Activated gamma-delta T cell (primary cell): ENCODE results near the gene MFAP4.

Source experiments
- DNase-seq: peaks from one replicate; lab custom pipeline; 2025; lab: John Stamatoyannopoulos, UW

MFAP4 gene

GRCh38 chr17:19348081-19348650 lies 38.8 kb downstream of the MFAP4 start:
- no peak for DNase-seq

- DNase-seq, result no peak
Measured at GRCh38 chr17:19347323-19348080, 39.5 kb downstream of the MFAP4 start.

GRCh38 chr17:19346351-19347255 lies 40.4 kb downstream of the MFAP4 start:
- DNase-seq, result no peak

- no peak for DNase-seq
Measured at GRCh38 chr17:19345486-19346350, 41.3 kb downstream of the MFAP4 start.

GRCh38 chr17:19345067-19345460 lies 41.9 kb downstream of the MFAP4 start:
- no peak for DNase-seq

GRCh38 chr17:19344311-19345066 lies 42.5 kb downstream of the MFAP4 start:
- no peak for DNase-seq

- DNase-seq, result no peak
Measured at GRCh38 chr17:19343671-19344151, 43.3 kb downstream of the MFAP4 start.

GRCh38 chr17:19343256-19343630 lies 43.7 kb downstream of the MFAP4 start:
- no peak for DNase-seq

GRCh38 chr17:19342611-19343255 lies 44.3 kb downstream of the MFAP4 start:
- no peak for DNase-seq

GRCh38 chr17:19341641-19342610 lies 45.1 kb downstream of the MFAP4 start:
- no peak for DNase-seq

- DNase-seq, result no peak
Measured at GRCh38 chr17:19341211-19341631, 45.8 kb downstream of the MFAP4 start.

GRCh38 chr17:19339341-19339815 lies 47.6 kb downstream of the MFAP4 start:
- no peak for DNase-seq

GRCh38 chr17:19338031-19338990 lies 48.7 kb downstream of the MFAP4 start:
- no peak for DNase-seq

GRCh38 chr17:19337712-19338023 lies 49.3 kb downstream of the MFAP4 start:
- DNase-seq, result no peak

GRCh38 chr17:19336938-19337711 lies 49.9 kb downstream of the MFAP4 start:
- no peak for DNase-seq

- DNase-seq, result no peak
Measured at GRCh38 chr17:19335951-19336631, 50.9 kb downstream of the MFAP4 start.

GRCh38 chr17:19334331-19334730 lies 52.7 kb downstream of the MFAP4 start:
- DNase-seq, result no peak
